NB4 (cell line): Measurements from ENCODE around the gene H6PD.

Experiments
- MYC ChIP-seq: IDR thresholded peaks from 2 replicates; pipeline ENCODE4 v1.6.1; 2011; ENCODE audit warnings: low read depth, low read length
- POLR2A ChIP-seq: IDR thresholded peaks from 2 replicates; pipeline ENCODE4 v1.6.1; 2011; ENCODE audit warnings: mild to moderate bottlenecking; ENCODE audit not compliant: insufficient read length; ENCODE audit errors: extremely low read depth
- TF ChIP-seq, protein P1 (sequence below): IDR thresholded peaks from one replicate; pipeline ENCODE4 v1.5.1; 2012; ENCODE audit warnings: low read depth, low read length
- TF ChIP-seq, protein P2 (sequence below): IDR thresholded peaks from 2 replicates; pipeline ENCODE4 v1.6.1; 2011; ENCODE audit warnings: low read depth, low read length

DNA sequence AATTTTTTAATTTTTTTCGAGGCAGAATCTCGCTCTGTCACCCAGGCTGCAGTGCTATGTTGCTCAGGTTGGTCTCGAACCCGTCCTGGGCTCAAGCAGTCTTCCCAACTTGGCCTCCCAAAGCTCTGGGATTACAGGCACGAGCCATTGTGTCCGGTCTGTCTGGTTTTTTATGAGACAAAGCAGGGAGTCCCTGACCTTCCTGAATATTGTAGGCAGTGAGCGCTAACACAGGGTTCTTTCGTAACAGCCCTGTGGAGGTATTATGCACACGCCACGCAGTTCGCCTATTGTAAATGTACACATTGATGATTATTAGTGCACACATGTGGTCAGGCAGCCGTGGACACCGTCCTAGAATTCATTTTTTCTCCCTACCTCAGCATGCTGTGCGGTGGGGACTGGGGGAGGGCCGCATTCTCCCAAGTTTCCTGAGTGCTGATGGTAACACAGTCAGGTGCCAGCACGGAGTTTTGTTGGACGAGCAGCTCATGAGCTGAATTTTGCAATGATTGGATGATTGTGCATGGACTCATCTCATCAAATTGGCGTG lies 77.7 kb downstream of the H6PD start:
- TF ChIP-seq, protein P1, sequence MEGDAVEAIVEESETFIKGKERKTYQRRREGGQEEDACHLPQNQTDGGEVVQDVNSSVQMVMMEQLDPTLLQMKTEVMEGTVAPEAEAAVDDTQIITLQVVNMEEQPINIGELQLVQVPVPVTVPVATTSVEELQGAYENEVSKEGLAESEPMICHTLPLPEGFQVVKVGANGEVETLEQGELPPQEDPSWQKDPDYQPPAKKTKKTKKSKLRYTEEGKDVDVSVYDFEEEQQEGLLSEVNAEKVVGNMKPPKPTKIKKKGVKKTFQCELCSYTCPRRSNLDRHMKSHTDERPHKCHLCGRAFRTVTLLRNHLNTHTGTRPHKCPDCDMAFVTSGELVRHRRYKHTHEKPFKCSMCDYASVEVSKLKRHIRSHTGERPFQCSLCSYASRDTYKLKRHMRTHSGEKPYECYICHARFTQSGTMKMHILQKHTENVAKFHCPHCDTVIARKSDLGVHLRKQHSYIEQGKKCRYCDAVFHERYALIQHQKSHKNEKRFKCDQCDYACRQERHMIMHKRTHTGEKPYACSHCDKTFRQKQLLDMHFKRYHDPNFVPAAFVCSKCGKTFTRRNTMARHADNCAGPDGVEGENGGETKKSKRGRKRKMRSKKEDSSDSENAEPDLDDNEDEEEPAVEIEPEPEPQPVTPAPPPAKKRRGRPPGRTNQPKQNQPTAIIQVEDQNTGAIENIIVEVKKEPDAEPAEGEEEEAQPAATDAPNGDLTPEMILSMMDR: no peak
- TF ChIP-seq POLR2A: no peak
- TF ChIP-seq MYC: no peak
- TF ChIP-seq, protein P2, sequence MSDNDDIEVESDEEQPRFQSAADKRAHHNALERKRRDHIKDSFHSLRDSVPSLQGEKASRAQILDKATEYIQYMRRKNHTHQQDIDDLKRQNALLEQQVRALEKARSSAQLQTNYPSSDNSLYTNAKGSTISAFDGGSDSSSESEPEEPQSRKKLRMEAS: no peak
